PC-9 (cell line): ENCODE data around the gene CWC25. TPM values are rescaled to one million over a fixed set of nuclear protein-coding genes. Genes with fewer than 3 reads are reported as not detected.
"Not testable (repeated sequence)": the region's sequence is repeated elsewhere in the genome, so short reads cannot be mapped to it uniquely, and the experiment has no call there.

Source experiments
- BruUV-seq: library from RNA; stranded (reverse); fragments of 400-500 nt; replicated peaks from 2 replicates; lab custom pipeline; 2021; lab: Mats Ljungman, UMichigan
- CTCF ChIA-PET: fragments of 300-600 bp; sonication (Branson Sonifier 250); formaldehyde crosslinking; loops from one replicate; lab custom pipeline; 2022; ENCODE audit warnings: antibody characterized with exemption; lab: Charles Lee
- POLR2A ChIA-PET: fragments of 300-600 bp; sonication (Branson Sonifier 250); formaldehyde crosslinking; loops from one replicate; lab custom pipeline; 2022; ENCODE audit warnings: antibody characterized with exemption; ENCODE audit not compliant: unreplicated experiment; lab: Charles Lee
- DNase-seq, 2 experiments: peaks; one replicate each; pipeline versions ENCODE4 v3.0.0 to v3.0.0-alpha.2; 2015 to 2022; ENCODE audit warnings: mixed read lengths in 1 of 2
- H2AFZ ChIP-seq: fragments of 200-600 bp; sonication (generic); 2 replicates; pipeline ENCODE4 v1.8.1; 2017; ENCODE audit warnings: antibody characterized with exemption
- H3F3A ChIP-seq: fragments of 200-600 bp; sonication (generic); 2 replicates; pipeline ENCODE4 v1.8.1; 2017; ENCODE audit warnings: antibody characterized with exemption, mild to moderate bottlenecking, low read depth; ENCODE audit not compliant: insufficient read depth
- H3K27ac ChIP-seq: fragments of 200-600 bp; sonication (generic); 2 replicates; pipeline ENCODE4 v1.6.1; 2016; ENCODE audit warnings: mixed run types
- H3K27me3 ChIP-seq: fragments of 200-600 bp; sonication (generic); 2 replicates; pipeline ENCODE4 v1.6.1; 2016; ENCODE audit warnings: low read depth, mixed run types; ENCODE audit not compliant: insufficient read depth
- H3K36me3 ChIP-seq: fragments of 200-600 bp; sonication (generic); 2 replicates; pipeline ENCODE4 v1.6.1; 2016; ENCODE audit warnings: low read depth, mixed run types
- H3K4me1 ChIP-seq: fragments of 200-600 bp; sonication (generic); replicated peaks from 2 replicates; pipeline ENCODE4 v1.6.1; 2016; ENCODE audit warnings: mixed run types; ENCODE audit not compliant: insufficient read depth
- H3K4me2 ChIP-seq: fragments of 200-600 bp; sonication (generic); 2 replicates; pipeline ENCODE4 v1.6.1; 2017; ENCODE audit warnings: mixed run types
- H3K4me3 ChIP-seq: fragments of 200-600 bp; sonication (generic); 2 replicates; pipeline ENCODE4 v1.6.1; 2016; ENCODE audit warnings: mixed run types
- H3K79me2 ChIP-seq: fragments of 200-600 bp; sonication (generic); 2 replicates; pipeline ENCODE4 v1.6.1; 2017; ENCODE audit warnings: low read depth, mixed run types
- H3K9me2 ChIP-seq: fragments of 200-600 bp; sonication (generic); 2 replicates; pipeline ENCODE4 v1.8.1; 2017; ENCODE audit warnings: mild to moderate bottlenecking; ENCODE audit not compliant: insufficient read depth
- H3K9me3 ChIP-seq: fragments of 200-600 bp; sonication (generic); 2 replicates; pipeline ENCODE4 v1.8.1; 2016; ENCODE audit warnings: low read depth; ENCODE audit not compliant: insufficient read depth
- H4K20me1 ChIP-seq: fragments of 200-600 bp; sonication (generic); 2 replicates; pipeline ENCODE4 v1.8.1; 2017; ENCODE audit not compliant: insufficient read depth
- CTCF ChIP-seq: fragments of 200-600 bp; sonication (generic); conservative IDR thresholded peaks from 2 replicates; pipeline ENCODE4 v1.6.1; 2017; ENCODE audit warnings: mixed run types, antibody characterized with exemption, mild to moderate bottlenecking, moderate library complexity
- EZH2 ChIP-seq: fragments of 200-600 bp; sonication (generic); IDR thresholded peaks from 2 replicates; pipeline ENCODE4 v1.8.0; 2017; ENCODE audit warnings: antibody characterized with exemption, low read depth
- intact Hi-C: fragments of 100-400 bp; cut with micrococcal nuclease; formaldehyde crosslinking; loops from one replicate; pipeline ENCODE4 v1.10.0; 2022; ENCODE audit not compliant: unreplicated experiment
- total RNA-seq: library from RNA; stranded (reverse); gene quantifications from 2 replicates; pipeline ENCODE4 v1.2.3, GENCODE V29; 2021

CWC25 gene
- total RNA-seq, 1 experiment from 2014 or later = 13.7 TPM

GRCh38 chr17:38789185-38789584 is 35.9 kb downstream of the CWC25 start:
- no peaks in the 10 kb centered on the region for H3K27me3 ChIP-seq
- intact Hi-C loops = no loop called here
- no peaks in the 10 kb centered on the region for H3K9me2 ChIP-seq
- H3K36me3 ChIP-seq = peaks cover 12% of the 10 kb centered on the region
- no peak overlapping the region for H3K4me3 ChIP-seq
- POLR2A ChIA-PET = no interaction called here
- no peak overlapping the region for H3K4me2 ChIP-seq
- no peaks in the 10 kb centered on the region for H3K9me3 ChIP-seq
- H3K4me1 ChIP-seq = peaks cover 20% of the 10 kb centered on the region
- H4K20me1 ChIP-seq = peaks cover 5% of the 10 kb centered on the region; the same call in 1 of the 2 replicates
- no peak overlapping the region for H2AFZ ChIP-seq
- DNase-seq = no peak
- H3K27ac ChIP-seq = no peak overlapping the region
- CTCF ChIA-PET = no interaction called here
- peaks cover 25% of the 10 kb centered on the region for H3F3A ChIP-seq
- H3K79me2 ChIP-seq = peaks cover 39% of the 10 kb centered on the region
- TF ChIP-seq EZH2 (no peak), CTCF (no peak)
- no TSS peak for BruUV-seq

- H3K9me2 ChIP-seq, H3K4me3 ChIP-seq, H3K27me3 ChIP-seq, BruUV-seq, POLR2A ChIA-PET, H3K9me3 ChIP-seq, intact Hi-C loops, H2AFZ ChIP-seq, DNase-seq, CTCF ChIA-PET, H3K4me2 ChIP-seq, H4K20me1 ChIP-seq: not testable (repeated sequence)
- 0 out of 2 replicates have a peak overlapping the region, but pooled peaks have one; percentile 28 for H3K27ac ChIP-seq
- H3K36me3 ChIP-seq = peaks cover 12% of the 10 kb centered on the region
- H3K79me2 ChIP-seq = peaks cover 33% of the 10 kb centered on the region
- H3F3A ChIP-seq = peaks cover 25% of the 10 kb centered on the region
- peaks cover 20% of the 10 kb centered on the region for H3K4me1 ChIP-seq
Observed at GRCh38 chr17:38787999-38788398, 37.1 kb downstream of the CWC25 start.

GRCh38 chr17:38786372-38786771 is 38.7 kb downstream of the CWC25 start:
- intact Hi-C loops = no loop called here
- peaks cover 12% of the 10 kb centered on the region for H3K36me3 ChIP-seq
- H3K9me2 ChIP-seq = no peaks in the 10 kb centered on the region
- ChIA-PET POLR2A (interaction anchor here (0.5 to 0.7 kb wide), 6 partner anchors 14 to 1497 kb away, joined by 3 to 7 read pairs (median 3); partner anchors contain the start of gene FBXO47), CTCF (no interaction called here)
- no peaks in the 10 kb centered on the region for H3K9me3 ChIP-seq
- peaks cover 20% of the 10 kb centered on the region for H3K4me1 ChIP-seq
- no peak overlapping the region for H2AFZ ChIP-seq
- H3K27me3 ChIP-seq = no peaks in the 10 kb centered on the region
- peak overlapping the region; percentile 15 for H3K4me2 ChIP-seq
- H3K4me3 ChIP-seq = no peak overlapping the region
- peaks cover 24% of the 10 kb centered on the region for H3K79me2 ChIP-seq
- peak; percentile 84 to 95 for DNase-seq
- peaks cover 25% of the 10 kb centered on the region for H3F3A ChIP-seq
- no TSS peak for BruUV-seq
- peak overlapping the region; percentile 28 for H3K27ac ChIP-seq
- peaks cover 5% of the 10 kb centered on the region; the same call in 1 of the 2 replicates for H4K20me1 ChIP-seq
- TF ChIP-seq CTCF (no peak), EZH2 (no peak)

GRCh38 chr17:38783227-38783626 is 41.9 kb downstream of the CWC25 start:
- BruUV-seq = no TSS peak
- no peak overlapping the region for H3K4me2 ChIP-seq
- no peak overlapping the region for H2AFZ ChIP-seq
- peaks cover 20% of the 10 kb centered on the region for H3K4me1 ChIP-seq
- H3K9me2 ChIP-seq = no peaks in the 10 kb centered on the region
- DNase-seq = no peak
- POLR2A ChIA-PET = no interaction called here
- peaks cover 22% of the 10 kb centered on the region for H3F3A ChIP-seq
- H3K4me3 ChIP-seq = no peak overlapping the region
- H3K27ac ChIP-seq = no peak overlapping the region
- intact Hi-C loops = no loop called here
- TF ChIP-seq EZH2 (no peak), CTCF (no peak)
- H3K9me3 ChIP-seq = no peaks in the 10 kb centered on the region
- H3K79me2 ChIP-seq = 0 out of 2 replicates have a peak, but pooled peaks cover 10% of the 10 kb centered on the region
- CTCF ChIA-PET = no interaction called here
- peaks cover 16% of the 10 kb centered on the region for H3K36me3 ChIP-seq
- H4K20me1 ChIP-seq = no peaks in the 10 kb centered on the region; the same call in 1 of the 2 replicates
- no peaks in the 10 kb centered on the region for H3K27me3 ChIP-seq
